DND-41 (cell line): ENCODE data around the gene FAM107B.

Experiments
- ATAC-seq: fragments of 200-7000 bp; cut with Tn5 transposase; 3 replicates; pipeline ENCODE4 v1.9.1; 2021; ENCODE audit warnings: low read depth; ENCODE audit not compliant: insufficient read depth
- DNase-seq: peaks from one replicate; pipeline ENCODE4 v3.0.0-alpha.2; 2020
- H2AFZ ChIP-seq: 2 replicates; pipeline ENCODE4 v1.6.0; 2012; ENCODE audit warnings: low read depth, low read length
- H3K27ac ChIP-seq: 2 replicates; pipeline ENCODE4 v1.5.1; 2012; ENCODE audit warnings: low read length, inconsistent platforms
- H3K27me3 ChIP-seq: fragments of 200-600 bp; sonication (generic); 2 replicates; pipeline ENCODE4 v1.6.0; 2012; ENCODE audit warnings: low read length, mild to moderate bottlenecking, inconsistent platforms; ENCODE audit not compliant: insufficient read depth, poor library complexity
- H3K36me3 ChIP-seq: 2 replicates; pipeline ENCODE4 v1.5.1; 2012; ENCODE audit warnings: low read length, inconsistent platforms; ENCODE audit not compliant: insufficient read depth
- H3K4me1 ChIP-seq: 2 replicates; pipeline ENCODE4 v1.5.1; 2012; ENCODE audit warnings: mild to moderate bottlenecking, low read length; ENCODE audit not compliant: insufficient read depth
- H3K4me2 ChIP-seq: 2 replicates; pipeline ENCODE4 v1.6.0; 2012; ENCODE audit warnings: mild to moderate bottlenecking, moderate library complexity, low read length, inconsistent platforms; ENCODE audit not compliant: insufficient read depth
- H3K4me3 ChIP-seq, 2 experiments: fragments of 200-600 bp in 1 of 2; shearing (Covaris generic) in 1 of 2; 2 replicates each; pipeline ENCODE4 v1.5.1; 2012 to 2016; ENCODE audit warnings: inconsistent platforms in 2 of 2, low read length in 2 of 2, mild to moderate bottlenecking in 2 of 2, low read depth in 1 of 2, moderate library complexity in 1 of 2
- H3K79me2 ChIP-seq: 2 replicates; pipeline ENCODE4 v1.6.0; 2012; ENCODE audit warnings: low read length, inconsistent platforms; ENCODE audit not compliant: insufficient read depth
- H3K9ac ChIP-seq: 2 replicates; pipeline ENCODE4 v1.6.0; 2012; ENCODE audit warnings: low read depth, mild to moderate bottlenecking, inconsistent platforms, low read length, moderate library complexity
- H3K9me3 ChIP-seq: 2 replicates; pipeline ENCODE4 v1.5.1; 2012; ENCODE audit warnings: low read length, moderate library complexity, mild to moderate bottlenecking, inconsistent platforms; ENCODE audit not compliant: insufficient read depth, severe bottlenecking
- H4K20me1 ChIP-seq: 2 replicates; pipeline ENCODE4 v1.6.0; 2012; ENCODE audit warnings: low read length; ENCODE audit not compliant: insufficient read depth
- CTCF ChIP-seq: IDR thresholded peaks from 2 replicates; pipeline ENCODE4 v1.5.1; 2012; ENCODE audit warnings: borderline replicate concordance, low read length, moderate library complexity, mild to moderate bottlenecking; ENCODE audit not compliant: poor library complexity, severe bottlenecking; ENCODE audit errors: extremely low read depth
- EZH2 ChIP-seq: IDR thresholded peaks from 3 replicates; pipeline ENCODE4 v1.6.1; 2012; ENCODE audit warnings: borderline replicate concordance, low read depth, mild to moderate bottlenecking, moderate library complexity, low read length, inconsistent platforms; ENCODE audit not compliant: severe bottlenecking

Gene FAM107B

DNA sequence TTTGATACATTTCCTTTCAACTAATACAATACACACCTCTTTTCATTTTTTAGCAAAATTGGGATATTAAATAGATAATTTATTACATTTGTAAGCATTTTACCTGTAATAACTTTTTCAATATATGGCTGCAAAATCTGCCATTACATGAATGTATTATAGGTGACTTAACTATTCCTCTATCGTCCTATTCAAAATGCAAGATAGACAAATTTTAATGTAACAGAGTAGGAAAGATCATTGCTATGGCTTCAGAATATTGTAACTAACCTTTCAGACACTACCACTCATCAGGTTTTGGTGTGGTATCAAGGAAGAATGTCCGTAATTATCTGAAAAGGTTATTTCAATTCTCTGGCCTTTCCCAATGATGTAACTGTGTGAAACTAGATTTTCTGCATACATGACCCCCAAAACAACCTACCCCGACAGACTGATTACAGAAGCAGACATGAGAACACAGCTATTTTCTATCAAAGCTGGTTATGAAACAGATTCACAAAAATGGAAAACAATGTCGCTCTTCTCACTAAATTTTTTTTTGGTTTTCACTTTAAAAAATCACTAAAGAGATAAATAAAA lies 211.2 kb downstream of the FAM107B start:
- no peak overlapping the region for H3K9ac ChIP-seq
- no peak for TF ChIP-seq CTCF
- TF ChIP-seq EZH2 = no peak

DNA sequence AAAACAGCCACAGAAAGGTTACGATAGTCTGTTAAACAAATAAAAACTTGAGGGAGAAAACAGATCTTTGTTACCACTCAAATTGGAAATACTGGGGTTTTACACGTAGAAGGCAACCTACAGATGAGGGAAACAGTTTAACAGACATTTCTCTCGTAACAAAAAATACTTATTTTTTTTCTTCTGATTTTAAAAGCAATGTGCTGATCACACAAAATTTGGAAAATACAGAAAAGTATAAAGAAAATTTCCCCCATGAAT lies 211.7 kb downstream of the FAM107B start:
- no peak overlapping the region for H2AFZ ChIP-seq
- TF ChIP-seq EZH2 (no peak), CTCF (no peak)
- no peak overlapping the region for H3K27ac ChIP-seq
- no peak overlapping the region for H3K4me3 ChIP-seq
- H3K79me2 ChIP-seq = no peaks in the 10 kb centered on the region
- H3K9me3 ChIP-seq = peaks cover 4% of the 10 kb centered on the region
- no peaks in the 10 kb centered on the region for H3K4me1 ChIP-seq
- no peak for DNase-seq
- H3K9ac ChIP-seq = no peak overlapping the region
- H3K27me3 ChIP-seq = peaks cover 4% of the 10 kb centered on the region
- no peak overlapping the region for H3K4me2 ChIP-seq
- H4K20me1 ChIP-seq = no peaks in the 10 kb centered on the region
- ATAC-seq = no peak
- H3K36me3 ChIP-seq = no peaks in the 10 kb centered on the region

More for the DNA sequence above, 211.2 kb downstream of the FAM107B start:
- Histone ChIP-seq H3K4me2 (no peak overlapping the region), H3K27me3 (peaks cover 4% of the 10 kb centered on the region), H3K9me3 (peaks cover 4% of the 10 kb centered on the region), H3K36me3 (no peaks in the 10 kb centered on the region), H4K20me1 (no peaks in the 10 kb centered on the region), H3K4me3 (no peak overlapping the region), H3K27ac (no peak overlapping the region), H3K4me1 (no peaks in the 10 kb centered on the region), H2AFZ (no peak overlapping the region), H3K79me2 (no peaks in the 10 kb centered on the region)
- ATAC-seq = no peak
- no peak for DNase-seq

GRCh38 chr10:14562218-14563075 lies 212.2 kb downstream of the FAM107B start:
- H3K27ac ChIP-seq = no peak overlapping the region
- H3K4me3 ChIP-seq = no peak overlapping the region
- H3K79me2 ChIP-seq = no peaks in the 10 kb centered on the region
- no peak for DNase-seq
- no peaks in the 10 kb centered on the region for H4K20me1 ChIP-seq
- H3K9me3 ChIP-seq = peaks cover 4% of the 10 kb centered on the region
- no peaks in the 10 kb centered on the region for H3K36me3 ChIP-seq
- H3K27me3 ChIP-seq = peaks cover 4% of the 10 kb centered on the region
- H3K9ac ChIP-seq = no peak overlapping the region
- TF ChIP-seq CTCF (no peak), EZH2 (no peak)
- no peak overlapping the region for H2AFZ ChIP-seq
- no peak overlapping the region for H3K4me2 ChIP-seq
- H3K4me1 ChIP-seq = no peaks in the 10 kb centered on the region
- no peak for ATAC-seq
